Measurements from ENCODE around the gene ZNF143.
"Not testable (repeated sequence)": the region's sequence is repeated elsewhere in the genome, so short reads cannot be mapped to it uniquely, and the experiment has no call there.

The ZNF143 gene

GRCh38 chr11:9514576-9514975, 53.8 kb downstream of the ZNF143 start:
- CTCF ChIA-PET; H3K4me1 ChIP-seq (ENCODE audit: control extremely low read depth in 1 of 4, control insufficient read depth in 4 of 4, insufficient read depth in 4 of 4, low read length in 3 of 4); POLR2A ChIA-PET; H3K27ac ChIP-seq (ENCODE audit: insufficient read depth in 1 of 2, low read depth in 1 of 2, low read length in 2 of 2, poor library complexity in 1 of 2, severe bottlenecking in 2 of 2); DNase-seq; H3K4me3 ChIP-seq (ENCODE audit: control insufficient read depth in 1 of 7, extremely low read depth in 1 of 7, insufficient read depth in 4 of 7, low read depth in 2 of 7, low read length in 6 of 7); H3K27me3 ChIP-seq (replicated peaks in 2 of 5; ENCODE audit: control insufficient read depth in 4 of 5, insufficient read depth in 5 of 5, low read length in 4 of 5); H3K9me3 ChIP-seq (ENCODE audit: control extremely low read depth in 1 of 5, control insufficient read depth in 4 of 5, insufficient read depth in 2 of 5, low read depth in 1 of 5, low read length in 4 of 5): not testable (repeated sequence)
- no CpG with 5 or more reads among the region's 1 CpG for WGBS (ENCODE audit: insufficient coverage)
- peaks cover 5 to 43% (median 26%) of the 10 kb centered on the region in 4 experiments for H3K36me3 ChIP-seq (ENCODE audit: control insufficient read depth in 4 of 4, insufficient read depth in 4 of 4, low read length in 3 of 4)

- WGBS (ENCODE audit: insufficient coverage) = no CpG with 5 or more reads among the region's 4 CpGs
- POLR2A ChIA-PET = no interaction called here
- CTCF ChIA-PET = interaction anchor here (0.6 to 2.1 kb wide), 5 partner anchors 8 to 344 kb away, joined by 3 to 7 read pairs (median 4); no protein-coding TSS in a partner anchor
- H3K36me3 ChIP-seq (ENCODE audit: control insufficient read depth in 4 of 4, insufficient read depth in 4 of 4, low read length in 3 of 4) = peaks cover 8 to 43% (median 25%) of the 10 kb centered on the region in 4 experiments
- no peaks in the 10 kb centered on the region for H3K4me1 ChIP-seq (ENCODE audit: control extremely low read depth in 1 of 4, control insufficient read depth in 4 of 4, insufficient read depth in 4 of 4, low read length in 3 of 4)
- no peak overlapping the region for H3K27ac ChIP-seq (ENCODE audit: insufficient read depth in 1 of 2, low read depth in 1 of 2, low read length in 2 of 2, poor library complexity in 1 of 2, severe bottlenecking in 2 of 2)
- H3K4me3 ChIP-seq (ENCODE audit: control insufficient read depth in 1 of 7, extremely low read depth in 1 of 7, insufficient read depth in 4 of 7, low read depth in 2 of 7, low read length in 6 of 7) = no peak overlapping the region
- no peaks in the 10 kb centered on the region for H3K9me3 ChIP-seq (ENCODE audit: control extremely low read depth in 1 of 5, control insufficient read depth in 4 of 5, insufficient read depth in 2 of 5, low read depth in 1 of 5, low read length in 4 of 5)
- no peak for DNase-seq
- H3K27me3 ChIP-seq (replicated peaks in 2 of 5; ENCODE audit: control insufficient read depth in 4 of 5, insufficient read depth in 5 of 5, low read length in 4 of 5) = no peaks in the 10 kb centered on the region
Measured at GRCh38 chr11:9516113-9516512, 55.3 kb downstream of the ZNF143 start.

- Histone ChIP-seq H3K4me1 (ENCODE audit: control extremely low read depth in 1 of 4, control insufficient read depth in 4 of 4, insufficient read depth in 4 of 4, low read length in 3 of 4) (no peaks in the 10 kb centered on the region), H3K4me3 (ENCODE audit: control insufficient read depth in 1 of 7, extremely low read depth in 1 of 7, insufficient read depth in 4 of 7, low read depth in 2 of 7, low read length in 6 of 7) (no peak overlapping the region), H3K36me3 (ENCODE audit: control insufficient read depth in 4 of 4, insufficient read depth in 4 of 4, low read length in 3 of 4) (peaks cover 8 to 26% (median 17%) of the 10 kb centered on the region in 4 experiments), H3K27me3 (replicated peaks in 2 of 5; ENCODE audit: control insufficient read depth in 4 of 5, insufficient read depth in 5 of 5, low read length in 4 of 5) (no peaks in the 10 kb centered on the region), H3K9me3 (ENCODE audit: control extremely low read depth in 1 of 5, control insufficient read depth in 4 of 5, insufficient read depth in 2 of 5, low read depth in 1 of 5, low read length in 4 of 5) (no peaks in the 10 kb centered on the region), H3K27ac (ENCODE audit: insufficient read depth in 1 of 2, low read depth in 1 of 2, low read length in 2 of 2, poor library complexity in 1 of 2, severe bottlenecking in 2 of 2) (no peak overlapping the region)
- CTCF ChIA-PET = interaction anchor here (0.6 to 1.6 kb wide), 2 partner anchors 12 to 56 kb away, joined by 3 read pairs; no protein-coding TSS in a partner anchor
- POLR2A ChIA-PET = no interaction called here
- no CpG with 5 or more reads among the region's 9 CpGs for WGBS (ENCODE audit: insufficient coverage)
- no peak for DNase-seq
Measured at GRCh38 chr11:9518835-9519410, 58.1 kb downstream of the ZNF143 start.

GRCh38 chr11:9524001-9524400, 63.2 kb downstream of the ZNF143 start:
- ChIA-PET POLR2A (no interaction called here), CTCF (interaction anchor here (2.0 to 3.5 kb wide), 3 partner anchors 11 to 226 kb away, joined by 6 to 16 read pairs (median 6); no protein-coding TSS in a partner anchor)
- H3K9me3 ChIP-seq (ENCODE audit: control extremely low read depth in 1 of 5, control insufficient read depth in 4 of 5, insufficient read depth in 2 of 5, low read depth in 1 of 5, low read length in 4 of 5) = no peaks in the 10 kb centered on the region
- H3K4me1 ChIP-seq (ENCODE audit: control extremely low read depth in 1 of 4, control insufficient read depth in 4 of 4, insufficient read depth in 4 of 4, low read length in 3 of 4) = peaks cover 0 to 7% (median 0%) of the 10 kb centered on the region in 4 experiments
- H3K27ac ChIP-seq (ENCODE audit: insufficient read depth in 1 of 2, low read depth in 1 of 2, low read length in 2 of 2, poor library complexity in 1 of 2, severe bottlenecking in 2 of 2) = no peak overlapping the region
- 100% methylated on average over 2 of the region's 2 CpGs for WGBS (ENCODE audit: insufficient coverage)
- H3K36me3 ChIP-seq (ENCODE audit: control insufficient read depth in 4 of 4, insufficient read depth in 4 of 4, low read length in 3 of 4) = peaks cover 8 to 14% (median 8%) of the 10 kb centered on the region in 4 experiments
- H3K27me3 ChIP-seq (replicated peaks in 2 of 5; ENCODE audit: control insufficient read depth in 4 of 5, insufficient read depth in 5 of 5, low read length in 4 of 5) = no peaks in the 10 kb centered on the region
- no peak overlapping the region for H3K4me3 ChIP-seq (ENCODE audit: control insufficient read depth in 1 of 7, extremely low read depth in 1 of 7, insufficient read depth in 4 of 7, low read depth in 2 of 7, low read length in 6 of 7)
- no peak for DNase-seq

GRCh38 chr11:9525116-9525515, 64.3 kb downstream of the ZNF143 start:
- WGBS (ENCODE audit: insufficient coverage) = no CpG with 5 or more reads among the region's 3 CpGs
- Histone ChIP-seq H3K27ac (ENCODE audit: insufficient read depth in 1 of 2, low read depth in 1 of 2, low read length in 2 of 2, poor library complexity in 1 of 2, severe bottlenecking in 2 of 2) (no peak overlapping the region), H3K9me3 (ENCODE audit: control extremely low read depth in 1 of 5, control insufficient read depth in 4 of 5, insufficient read depth in 2 of 5, low read depth in 1 of 5, low read length in 4 of 5) (no peaks in the 10 kb centered on the region), H3K36me3 (ENCODE audit: control insufficient read depth in 4 of 4, insufficient read depth in 4 of 4, low read length in 3 of 4) (peaks cover 8 to 14% (median 8%) of the 10 kb centered on the region in 4 experiments), H3K4me3 (ENCODE audit: control insufficient read depth in 1 of 7, extremely low read depth in 1 of 7, insufficient read depth in 4 of 7, low read depth in 2 of 7, low read length in 6 of 7) (no peak overlapping the region), H3K4me1 (ENCODE audit: control extremely low read depth in 1 of 4, control insufficient read depth in 4 of 4, insufficient read depth in 4 of 4, low read length in 3 of 4) (peaks cover 0 to 7% (median 0%) of the 10 kb centered on the region in 4 experiments), H3K27me3 (replicated peaks in 2 of 5; ENCODE audit: control insufficient read depth in 4 of 5, insufficient read depth in 5 of 5, low read length in 4 of 5) (no peaks in the 10 kb centered on the region)
- ChIA-PET POLR2A (no interaction called here), CTCF (interaction anchor here (1.8 to 3.5 kb wide), 4 partner anchors 10 to 225 kb away, joined by 6 to 16 read pairs (median 8); no protein-coding TSS in a partner anchor)
- no peak for DNase-seq

- Histone ChIP-seq H3K9me3 (ENCODE audit: control extremely low read depth in 1 of 5, control insufficient read depth in 4 of 5, insufficient read depth in 2 of 5, low read depth in 1 of 5, low read length in 4 of 5) (no peaks in the 10 kb centered on the region), H3K27me3 (replicated peaks in 2 of 5; ENCODE audit: control insufficient read depth in 4 of 5, insufficient read depth in 5 of 5, low read length in 4 of 5) (no peaks in the 10 kb centered on the region), H3K36me3 (ENCODE audit: control insufficient read depth in 4 of 4, insufficient read depth in 4 of 4, low read length in 3 of 4) (peaks cover 4 to 12% (median 8%) of the 10 kb centered on the region in 4 experiments), H3K4me1 (ENCODE audit: control extremely low read depth in 1 of 4, control insufficient read depth in 4 of 4, insufficient read depth in 4 of 4, low read length in 3 of 4) (peaks cover 0 to 7% (median 0%) of the 10 kb centered on the region in 4 experiments), H3K27ac (ENCODE audit: insufficient read depth in 1 of 2, low read depth in 1 of 2, low read length in 2 of 2, poor library complexity in 1 of 2, severe bottlenecking in 2 of 2) (peak overlapping the region in 1 of 2 experiments; percentile 29), H3K4me3 (ENCODE audit: control insufficient read depth in 1 of 7, extremely low read depth in 1 of 7, insufficient read depth in 4 of 7, low read depth in 2 of 7, low read length in 6 of 7) (no peak overlapping the region)
- ChIA-PET CTCF (interaction anchor here (1.9 kb wide), 1 partner anchor 74 kb away, joined by 5 read pairs; no protein-coding TSS in a partner anchor), POLR2A (no interaction called here)
- 25% methylated on average over 3 of the region's 8 CpGs for WGBS (ENCODE audit: insufficient coverage)
- DNase-seq = no peak
Measured at GRCh38 chr11:9527481-9528135, 66.8 kb downstream of the ZNF143 start.

- Histone ChIP-seq H3K4me3 (ENCODE audit: control insufficient read depth in 1 of 7, extremely low read depth in 1 of 7, insufficient read depth in 4 of 7, low read depth in 2 of 7, low read length in 6 of 7) (no peak overlapping the region), H3K4me1 (ENCODE audit: control extremely low read depth in 1 of 4, control insufficient read depth in 4 of 4, insufficient read depth in 4 of 4, low read length in 3 of 4) (peaks cover 0 to 7% (median 0%) of the 10 kb centered on the region in 4 experiments), H3K27me3 (replicated peaks in 2 of 5; ENCODE audit: control insufficient read depth in 4 of 5, insufficient read depth in 5 of 5, low read length in 4 of 5) (no peaks in the 10 kb centered on the region), H3K9me3 (ENCODE audit: control extremely low read depth in 1 of 5, control insufficient read depth in 4 of 5, insufficient read depth in 2 of 5, low read depth in 1 of 5, low read length in 4 of 5) (no peaks in the 10 kb centered on the region), H3K27ac (ENCODE audit: insufficient read depth in 1 of 2, low read depth in 1 of 2, low read length in 2 of 2, poor library complexity in 1 of 2, severe bottlenecking in 2 of 2) (no peak overlapping the region), H3K36me3 (ENCODE audit: control insufficient read depth in 4 of 4, insufficient read depth in 4 of 4, low read length in 3 of 4) (peaks cover 4 to 12% (median 8%) of the 10 kb centered on the region in 4 experiments)
- WGBS (ENCODE audit: insufficient coverage) = no CpG with 5 or more reads among the region's 1 CpG
- no peak for DNase-seq
- ChIA-PET POLR2A (interaction anchor here (0.5 kb wide), 1 partner anchor 22 kb away, joined by 3 read pairs; no protein-coding TSS in a partner anchor), CTCF (interaction anchor here (1.9 to 2.5 kb wide), 2 partner anchors 45 to 73 kb away, joined by 5 to 7 read pairs; partner anchors contain the start of gene WEE1)
Measured at GRCh38 chr11:9528136-9528501, 67.3 kb downstream of the ZNF143 start.

All from common myeloid progenitor, CD34-positive (primary cell).